GM12801 (cell line): ENCODE measurements around the gene SYNE1.

ENCODE experiments used
- CTCF ChIP-seq: IDR thresholded peaks from one replicate; pipeline ENCODE4 v1.5.1; 2011; ENCODE audit warnings: control low read depth; ENCODE audit not compliant: insufficient read length; ENCODE audit errors: extremely low read depth

SYNE1 gene

DNA sequence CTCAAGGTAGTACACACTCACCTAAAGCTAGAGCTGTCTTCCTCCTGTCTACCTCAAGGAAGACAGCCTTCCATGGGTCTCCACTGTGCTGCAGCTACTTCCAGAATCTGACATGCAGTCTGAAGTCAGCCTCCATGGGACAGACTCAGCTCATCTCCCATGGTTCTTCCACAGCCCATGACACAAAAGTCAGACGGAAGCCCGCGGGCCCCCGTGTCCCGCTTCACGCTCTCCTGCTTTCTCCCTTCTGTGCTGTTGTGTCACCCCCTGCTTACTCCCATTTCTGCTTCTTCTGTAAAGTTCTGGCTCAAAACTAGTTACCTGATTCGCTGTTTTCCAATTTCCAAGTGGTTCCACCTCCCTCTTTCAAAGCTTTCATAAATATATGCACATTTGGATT, 184.5 kb downstream of the SYNE1 start:
- no peak for TF ChIP-seq CTCF

DNA sequence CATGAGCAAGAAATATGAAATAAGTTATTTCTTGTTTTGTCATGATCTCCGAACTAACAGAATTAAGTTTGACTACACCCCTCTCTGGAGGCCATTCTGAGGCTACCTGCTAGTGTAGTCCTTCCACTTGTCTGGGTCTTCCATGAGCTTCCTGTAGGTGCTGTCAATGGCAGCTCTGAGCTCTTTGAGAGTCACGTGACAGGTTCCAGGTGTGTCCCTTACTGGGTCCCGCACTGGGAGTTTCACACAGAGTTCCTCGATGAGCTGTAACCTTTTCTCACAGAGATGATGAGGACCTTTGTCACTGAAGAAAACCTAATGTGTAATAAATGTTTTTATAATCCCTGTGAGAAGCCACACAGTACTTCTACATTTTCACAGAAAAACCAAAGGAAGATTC, 186.6 kb downstream of the SYNE1 start:
- no peak for TF ChIP-seq CTCF

DNA sequence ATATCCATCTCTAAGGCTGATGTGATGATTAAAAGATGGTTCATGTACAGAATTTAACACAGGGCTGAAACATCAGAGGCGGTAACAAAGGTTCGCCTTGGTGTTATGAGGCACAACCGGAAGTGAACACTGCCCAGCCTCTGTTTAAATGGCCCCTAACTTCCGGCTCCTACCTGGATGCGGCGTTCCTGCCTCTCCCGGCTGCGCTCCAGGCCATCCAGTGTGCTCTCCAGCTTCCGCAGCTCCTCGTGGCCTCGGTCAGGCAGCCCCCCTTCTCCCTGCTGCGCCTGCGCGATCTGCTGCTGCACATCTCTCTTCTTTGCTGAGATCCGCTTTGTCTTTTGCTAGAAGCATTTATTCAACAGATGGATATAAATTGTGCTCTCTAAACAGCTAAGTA, 195.3 kb downstream of the SYNE1 start:
- no peak for TF ChIP-seq CTCF

DNA sequence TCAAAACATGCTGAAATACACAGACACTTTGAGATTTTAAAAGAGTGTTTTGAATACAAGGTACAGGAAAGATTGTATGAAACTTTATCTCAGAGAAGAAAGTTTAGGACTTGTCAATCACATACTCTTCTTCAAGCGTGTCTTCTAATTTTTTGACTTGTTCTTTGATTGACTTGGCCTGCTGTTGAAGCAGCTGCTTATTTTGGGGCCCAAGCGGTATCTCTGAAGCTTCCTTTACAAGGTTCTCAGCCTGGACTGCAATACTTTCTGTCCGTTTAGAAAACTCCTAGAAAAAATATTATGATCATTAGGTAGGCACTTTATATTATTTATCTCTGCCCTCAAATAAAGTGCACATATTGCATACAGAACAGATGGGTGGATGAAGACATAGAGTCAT, 201.3 kb downstream of the SYNE1 start:
- TF ChIP-seq CTCF: no peak

DNA sequence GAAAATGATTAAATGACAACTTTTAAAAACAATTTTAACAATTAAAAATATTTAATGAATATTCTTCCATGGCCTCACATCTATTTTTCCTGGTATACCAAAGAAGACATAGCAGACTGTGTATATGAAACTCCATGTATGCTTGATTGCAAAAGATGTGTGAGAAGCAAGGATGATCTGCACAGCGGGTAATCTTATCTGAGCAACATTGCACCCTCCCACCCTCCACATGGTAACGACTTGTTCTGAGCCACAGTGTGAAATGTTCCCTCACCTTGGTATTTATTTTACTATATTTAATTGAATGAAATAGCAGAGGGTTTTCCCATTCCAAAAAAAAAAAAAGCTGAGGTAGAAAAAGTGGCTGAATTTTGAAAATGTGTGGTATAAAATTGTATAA, 204.4 kb downstream of the SYNE1 start:
- no peak for TF ChIP-seq CTCF

DNA sequence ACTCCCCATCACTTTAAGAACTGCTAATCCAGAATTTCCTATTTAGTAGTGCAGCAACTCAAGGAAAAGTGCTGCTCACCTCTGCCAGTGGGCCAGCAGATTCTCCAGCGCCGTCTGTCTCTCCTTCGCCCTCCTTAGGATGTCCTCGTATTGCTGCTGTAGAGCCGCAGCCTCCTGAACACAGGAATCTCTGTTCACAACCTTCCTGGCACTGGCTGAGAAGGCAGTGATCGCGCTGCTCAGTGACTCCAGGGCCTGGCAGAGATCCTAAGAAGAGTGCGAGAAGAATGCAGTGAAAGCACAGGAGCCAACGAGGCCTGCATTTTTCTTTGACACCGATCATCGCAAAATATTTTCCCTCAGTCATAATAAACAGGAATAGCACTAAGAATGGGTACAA, 209.0 kb downstream of the SYNE1 start:
- no peak for TF ChIP-seq CTCF

GRCh38 chr6:152426276-152426675, 210.9 kb downstream of the SYNE1 start:
- no peak for TF ChIP-seq CTCF

DNA sequence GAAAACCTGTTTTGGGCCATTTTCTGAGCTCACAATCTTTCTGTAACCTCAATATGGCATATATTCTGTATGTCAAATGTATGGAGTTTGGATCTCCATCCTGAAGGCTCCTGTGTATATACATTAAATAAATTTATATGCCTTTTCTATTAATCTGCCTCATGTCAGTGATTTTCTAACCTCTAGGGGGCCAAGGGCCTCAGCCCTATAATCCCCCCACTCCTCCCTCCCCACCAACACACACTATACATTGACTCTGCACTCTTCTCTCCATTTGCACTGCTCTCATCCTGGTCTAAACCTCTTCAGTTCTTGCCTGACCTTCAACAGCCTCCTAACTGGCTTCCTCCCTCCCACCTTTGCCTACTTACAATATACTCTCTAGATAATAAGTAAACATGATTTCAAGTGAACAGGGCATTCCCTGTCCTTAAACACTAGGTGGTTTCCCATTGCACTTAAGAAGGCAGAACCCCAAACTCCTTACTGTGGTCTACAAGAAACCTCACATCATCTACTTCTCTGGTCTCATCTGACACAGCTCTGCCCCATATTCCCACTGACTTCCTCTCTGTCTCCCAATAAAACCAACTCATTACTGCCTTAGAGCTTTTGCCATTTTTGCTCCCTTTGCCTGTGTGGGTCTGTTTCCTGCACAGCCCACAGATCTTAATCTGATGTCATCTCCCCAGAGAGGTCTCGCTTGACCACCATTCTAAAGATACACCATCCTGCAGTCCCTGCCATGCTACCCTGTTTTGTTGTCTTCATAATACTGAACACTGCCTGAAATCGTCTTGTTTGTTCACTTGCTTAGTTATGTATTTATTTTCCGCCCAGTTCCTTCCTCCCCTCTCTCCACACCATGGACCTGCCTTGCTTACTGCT, 213.7 kb downstream of the SYNE1 start:
- TF ChIP-seq CTCF: no peak
